Stimulated activated CD8-positive, alpha-beta memory T cell treated with anti-CD3 and anti-CD28 coated beads, Interleukin-7, amount 100 ng/mL, for 4 hours (primary cell): ENCODE measurements around the gene INPP4B.

Experiments
- DNase-seq, 2 donors: peaks; one replicate each; pipeline ENCODE4 v3.0.0-alpha.2; 2020; ENCODE audit warnings: low read depth in 2 of 2

Gene INPP4B

GRCh38 chr4:142009751-142010150, 836.4 kb downstream of the INPP4B start:
- no peak for DNase-seq

GRCh38 chr4:142005519-142005918, 840.6 kb downstream of the INPP4B start:
- DNase-seq = no peak

- no peak for DNase-seq
Observed at GRCh38 chr4:141999446-142000143, 846.5 kb downstream of the INPP4B start.

GRCh38 chr4:141995056-141995455, 851.0 kb downstream of the INPP4B start:
- DNase-seq = no peak

GRCh38 chr4:141977433-141977832, 868.7 kb downstream of the INPP4B start:
- no peak for DNase-seq
